PC-9 (cell line): ENCODE measurements around the gene ZNF101. TPM values are rescaled to one million over a fixed set of nuclear protein-coding genes. Genes with fewer than 3 reads are reported as not detected.

Experiments
- BruUV-seq: library from RNA; stranded (reverse); fragments of 400-500 nt; replicated peaks from 2 replicates; lab custom pipeline; 2021; lab: Mats Ljungman, UMichigan
- CTCF ChIA-PET: fragments of 300-600 bp; sonication (Branson Sonifier 250); formaldehyde crosslinking; loops from one replicate; lab custom pipeline; 2022; ENCODE audit warnings: antibody characterized with exemption; lab: Charles Lee
- POLR2A ChIA-PET: fragments of 300-600 bp; sonication (Branson Sonifier 250); formaldehyde crosslinking; loops from one replicate; lab custom pipeline; 2022; ENCODE audit warnings: antibody characterized with exemption; ENCODE audit not compliant: unreplicated experiment; lab: Charles Lee
- DNase-seq, 2 experiments: peaks; one replicate each; pipeline versions ENCODE4 v3.0.0 to v3.0.0-alpha.2; 2015 to 2022; ENCODE audit warnings: mixed read lengths in 1 of 2
- H2AFZ ChIP-seq: fragments of 200-600 bp; sonication (generic); 2 replicates; pipeline ENCODE4 v1.8.1; 2017; ENCODE audit warnings: antibody characterized with exemption
- H3F3A ChIP-seq: fragments of 200-600 bp; sonication (generic); 2 replicates; pipeline ENCODE4 v1.8.1; 2017; ENCODE audit warnings: antibody characterized with exemption, mild to moderate bottlenecking, low read depth; ENCODE audit not compliant: insufficient read depth
- H3K27ac ChIP-seq: fragments of 200-600 bp; sonication (generic); 2 replicates; pipeline ENCODE4 v1.6.1; 2016; ENCODE audit warnings: mixed run types
- H3K27me3 ChIP-seq: fragments of 200-600 bp; sonication (generic); 2 replicates; pipeline ENCODE4 v1.6.1; 2016; ENCODE audit warnings: low read depth, mixed run types; ENCODE audit not compliant: insufficient read depth
- H3K36me3 ChIP-seq: fragments of 200-600 bp; sonication (generic); 2 replicates; pipeline ENCODE4 v1.6.1; 2016; ENCODE audit warnings: low read depth, mixed run types
- H3K4me1 ChIP-seq: fragments of 200-600 bp; sonication (generic); replicated peaks from 2 replicates; pipeline ENCODE4 v1.6.1; 2016; ENCODE audit warnings: mixed run types; ENCODE audit not compliant: insufficient read depth
- H3K4me2 ChIP-seq: fragments of 200-600 bp; sonication (generic); 2 replicates; pipeline ENCODE4 v1.6.1; 2017; ENCODE audit warnings: mixed run types
- H3K4me3 ChIP-seq: fragments of 200-600 bp; sonication (generic); 2 replicates; pipeline ENCODE4 v1.6.1; 2016; ENCODE audit warnings: mixed run types
- H3K79me2 ChIP-seq: fragments of 200-600 bp; sonication (generic); 2 replicates; pipeline ENCODE4 v1.6.1; 2017; ENCODE audit warnings: low read depth, mixed run types
- H3K9me2 ChIP-seq: fragments of 200-600 bp; sonication (generic); 2 replicates; pipeline ENCODE4 v1.8.1; 2017; ENCODE audit warnings: mild to moderate bottlenecking; ENCODE audit not compliant: insufficient read depth
- H3K9me3 ChIP-seq: fragments of 200-600 bp; sonication (generic); 2 replicates; pipeline ENCODE4 v1.8.1; 2016; ENCODE audit warnings: low read depth; ENCODE audit not compliant: insufficient read depth
- H4K20me1 ChIP-seq: fragments of 200-600 bp; sonication (generic); 2 replicates; pipeline ENCODE4 v1.8.1; 2017; ENCODE audit not compliant: insufficient read depth
- CTCF ChIP-seq: fragments of 200-600 bp; sonication (generic); conservative IDR thresholded peaks from 2 replicates; pipeline ENCODE4 v1.6.1; 2017; ENCODE audit warnings: mixed run types, antibody characterized with exemption, mild to moderate bottlenecking, moderate library complexity
- EZH2 ChIP-seq: fragments of 200-600 bp; sonication (generic); IDR thresholded peaks from 2 replicates; pipeline ENCODE4 v1.8.0; 2017; ENCODE audit warnings: antibody characterized with exemption, low read depth
- intact Hi-C: fragments of 100-400 bp; cut with micrococcal nuclease; formaldehyde crosslinking; loops from one replicate; pipeline ENCODE4 v1.10.0; 2022; ENCODE audit not compliant: unreplicated experiment
- total RNA-seq: library from RNA; stranded (reverse); gene quantifications from 2 replicates; pipeline ENCODE4 v1.2.3, GENCODE V29; 2021

The ZNF101 gene
- total RNA-seq, 1 experiment from 2014 or later, result 9.3 TPM

GRCh38 chr19:19649580-19649995 lies 19.1 kb upstream of the ZNF101 start:
- no peaks in the 10 kb centered on the region for H3K79me2 ChIP-seq
- BruUV-seq, result no TSS peak
- no peak overlapping the region for H3K4me3 ChIP-seq
- 0 out of 2 replicates have a peak, but pooled peaks cover 10% of the 10 kb centered on the region for H3K36me3 ChIP-seq
- no peaks in the 10 kb centered on the region for H3K9me3 ChIP-seq
- ChIA-PET CTCF (interaction anchor here (0.6 kb wide), 1 partner anchor 305 kb away, joined by 4 read pairs; no protein-coding TSS in a partner anchor), POLR2A (no interaction called here)
- H4K20me1 ChIP-seq, result no peaks in the 10 kb centered on the region
- no peak overlapping the region for H3K4me2 ChIP-seq
- H3K4me1 ChIP-seq, result no peaks in the 10 kb centered on the region
- no peak for TF ChIP-seq CTCF
- peaks cover 8% of the 10 kb centered on the region; the same call in 1 of the 2 replicates for H3F3A ChIP-seq
- no peaks in the 10 kb centered on the region for H3K9me2 ChIP-seq
- DNase-seq, result no peak
- no peak overlapping the region for H2AFZ ChIP-seq
- no peaks in the 10 kb centered on the region for H3K27me3 ChIP-seq
- no peak overlapping the region for H3K27ac ChIP-seq
- intact Hi-C loops, result loop anchor here (10.0 kb wide), 1 partner anchor 305 kb away; no protein-coding TSS in a partner anchor

- ChIA-PET POLR2A (no interaction called here), CTCF (no interaction called here)
- H4K20me1 ChIP-seq, result no peaks in the 10 kb centered on the region
- H3K9me3 ChIP-seq, result no peaks in the 10 kb centered on the region
- H3K27me3 ChIP-seq, result no peaks in the 10 kb centered on the region
- no peaks in the 10 kb centered on the region for H3K4me1 ChIP-seq
- H3K79me2 ChIP-seq, result no peaks in the 10 kb centered on the region
- TF ChIP-seq EZH2 (no peak), CTCF (no peak)
- H3K9me2 ChIP-seq, result no peaks in the 10 kb centered on the region
- no peak overlapping the region for H3K4me3 ChIP-seq
- H3K27ac ChIP-seq, result no peak overlapping the region
- intact Hi-C loops, result no loop called here
- H3K36me3 ChIP-seq, result peaks cover 10% of the 10 kb centered on the region; the same call in 1 of the 2 replicates
- no peak overlapping the region for H3K4me2 ChIP-seq
- peaks cover under 1% of the 10 kb centered on the region; the same call in 1 of the 2 replicates for H3F3A ChIP-seq
- H2AFZ ChIP-seq, result no peak overlapping the region
- BruUV-seq, result no TSS peak
- DNase-seq, result no peak
These were observed 18.3 kb upstream of the ZNF101 start for GRCh38 chr19:19650331-19650730.

GRCh38 chr19:19651076-19651475 lies 17.6 kb upstream of the ZNF101 start:
- CTCF ChIA-PET, result no interaction called here

More at GRCh38 chr19:19651076-19651475, 17.6 kb upstream of the ZNF101 start:
- no peaks in the 10 kb centered on the region for H3K79me2 ChIP-seq
- no peak for TF ChIP-seq CTCF
- TF ChIP-seq EZH2, result no peak
- H3K4me2 ChIP-seq, result no peak overlapping the region
- no TSS peak for BruUV-seq
- H3K9me2 ChIP-seq, result no peaks in the 10 kb centered on the region
- no peak overlapping the region for H2AFZ ChIP-seq
- POLR2A ChIA-PET, result no interaction called here
- no peaks in the 10 kb centered on the region for H3K9me3 ChIP-seq
- no peak overlapping the region for H3K27ac ChIP-seq
- no peaks in the 10 kb centered on the region for H3K27me3 ChIP-seq
- intact Hi-C loops, result no loop called here
- no peak for DNase-seq
- no peaks in the 10 kb centered on the region for H3K4me1 ChIP-seq
- H3K4me3 ChIP-seq, result no peak overlapping the region
- H3K36me3 ChIP-seq, result peaks cover 9% of the 10 kb centered on the region; the same call in 1 of the 2 replicates
- no peaks in the 10 kb centered on the region for H3F3A ChIP-seq
- H4K20me1 ChIP-seq, result no peaks in the 10 kb centered on the region
